22Rv1 (cell line): ENCODE data around the gene YPEL1.

Experiments used
- ZFX ChIP-seq: fragments of 450-650 bp; IDR thresholded peaks from 2 replicates; pipeline ENCODE4 v1.6.1; 2017; ENCODE audit warnings: antibody characterized with exemption, borderline replicate concordance
- TF ChIP-seq, protein P1 (sequence below): fragments of 450-650 bp; IDR thresholded peaks from 2 replicates; pipeline ENCODE4 v1.5.1; 2017; ENCODE audit warnings: mild to moderate bottlenecking

DNA sequence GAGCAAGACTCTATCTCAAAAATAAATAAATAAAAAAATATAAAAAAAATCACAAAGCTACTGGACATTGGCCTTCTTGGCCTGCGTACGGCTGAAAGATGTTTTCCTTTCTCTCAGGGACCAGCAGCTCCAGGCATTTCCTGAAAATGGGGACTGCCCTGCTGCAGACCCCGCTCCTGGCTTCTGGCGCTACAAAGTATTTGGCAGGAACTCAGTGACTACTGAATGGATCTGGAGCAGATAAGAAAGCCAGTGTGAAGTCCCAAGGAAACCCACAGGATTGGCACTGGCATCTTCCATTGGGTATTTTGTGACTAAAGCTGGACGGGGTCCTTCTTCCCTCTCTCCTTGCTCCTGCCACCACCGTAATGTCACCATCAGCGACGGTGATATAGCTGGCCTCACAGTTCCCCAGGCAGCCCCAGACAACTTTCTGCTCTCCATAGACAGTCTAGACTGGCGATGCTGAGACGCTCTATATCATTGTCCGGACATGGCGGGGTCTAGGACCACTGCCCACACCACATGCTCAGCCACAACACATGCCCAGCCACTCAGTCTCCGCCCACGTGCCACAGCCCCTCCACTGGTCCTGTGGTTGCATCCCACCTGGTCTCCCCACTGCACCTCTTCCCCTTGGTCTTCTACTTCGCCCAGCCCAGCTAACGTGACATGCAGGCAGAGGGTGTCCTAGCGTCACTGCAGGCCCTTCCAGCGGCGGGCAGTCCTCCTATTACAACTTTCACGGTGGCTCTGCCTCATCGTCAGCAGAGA lies 22.7 kb upstream of the YPEL1 start:
- TF ChIP-seq, protein P1, sequence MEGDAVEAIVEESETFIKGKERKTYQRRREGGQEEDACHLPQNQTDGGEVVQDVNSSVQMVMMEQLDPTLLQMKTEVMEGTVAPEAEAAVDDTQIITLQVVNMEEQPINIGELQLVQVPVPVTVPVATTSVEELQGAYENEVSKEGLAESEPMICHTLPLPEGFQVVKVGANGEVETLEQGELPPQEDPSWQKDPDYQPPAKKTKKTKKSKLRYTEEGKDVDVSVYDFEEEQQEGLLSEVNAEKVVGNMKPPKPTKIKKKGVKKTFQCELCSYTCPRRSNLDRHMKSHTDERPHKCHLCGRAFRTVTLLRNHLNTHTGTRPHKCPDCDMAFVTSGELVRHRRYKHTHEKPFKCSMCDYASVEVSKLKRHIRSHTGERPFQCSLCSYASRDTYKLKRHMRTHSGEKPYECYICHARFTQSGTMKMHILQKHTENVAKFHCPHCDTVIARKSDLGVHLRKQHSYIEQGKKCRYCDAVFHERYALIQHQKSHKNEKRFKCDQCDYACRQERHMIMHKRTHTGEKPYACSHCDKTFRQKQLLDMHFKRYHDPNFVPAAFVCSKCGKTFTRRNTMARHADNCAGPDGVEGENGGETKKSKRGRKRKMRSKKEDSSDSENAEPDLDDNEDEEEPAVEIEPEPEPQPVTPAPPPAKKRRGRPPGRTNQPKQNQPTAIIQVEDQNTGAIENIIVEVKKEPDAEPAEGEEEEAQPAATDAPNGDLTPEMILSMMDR, result no peak
- no peak for TF ChIP-seq ZFX
